CD4-positive, CD25-positive, alpha-beta regulatory T cell (primary cell): ENCODE data around the gene CARD19. TPM values are rescaled to one million over a fixed set of nuclear protein-coding genes. Genes with fewer than 3 reads are reported as not detected.
"Not testable (repeated sequence)": the region's sequence is repeated elsewhere in the genome, so short reads cannot be mapped to it uniquely, and the experiment has no call there.

Experiments
- ATAC-seq, 2 donors: fragments of 150-1000 bp; cut with Tn5 transposase; one replicate each; pipeline ENCODE4 v1.10.0; 2021; ENCODE audit warnings: low read depth in 2 of 2, moderate number of reproducible peaks in 2 of 2, moderate library complexity in 1 of 2
- DNase-seq, 3 donors: peaks; one replicate each; pipeline versions ENCODE4 v3.0.0 to v3.0.0-alpha.2; 2012 to 2022; ENCODE audit warnings: mixed read lengths in 1 of 3
- H3K27ac ChIP-seq: one replicate; pipeline ENCODE4 v1.7.0; 2013; ENCODE audit warnings: mild to moderate bottlenecking, low read length; ENCODE audit not compliant: insufficient read depth, poor library complexity, severe bottlenecking
- H3K27me3 ChIP-seq: one replicate; pipeline ENCODE4 v1.7.0; 2013; ENCODE audit warnings: low read length; ENCODE audit not compliant: control insufficient read depth, insufficient read depth
- H3K36me3 ChIP-seq: one replicate; pipeline ENCODE4 v1.7.0; 2013; ENCODE audit warnings: mild to moderate bottlenecking, low read length, moderate library complexity; ENCODE audit not compliant: control insufficient read depth, insufficient read depth
- H3K4me1 ChIP-seq: 2 replicates; pipeline ENCODE4 v1.7.0; 2013; ENCODE audit warnings: mild to moderate bottlenecking, low read length; ENCODE audit not compliant: insufficient read depth, control insufficient read depth, poor library complexity, severe bottlenecking
- H3K4me3 ChIP-seq: one replicate; pipeline ENCODE4 v1.7.0; 2013; ENCODE audit warnings: low read depth, mild to moderate bottlenecking, low read length, moderate library complexity
- H3K9me3 ChIP-seq, 2 experiments: 1 replicate in 1 of 2; 2 replicates in 1 of 2; pipeline ENCODE4 v1.7.0; 2013; ENCODE audit warnings: low read length in 2 of 2, mild to moderate bottlenecking in 1 of 2, moderate library complexity in 1 of 2; ENCODE audit not compliant: control insufficient read depth in 2 of 2
- H3K27ac Mint-ChIP-seq, 3 donors: one replicate each; pipeline ENCODE4 v1.8.0; 2020 to 2022; ENCODE audit warnings: mild to moderate bottlenecking in 3 of 3, mixed read lengths in 3 of 3, moderate library complexity in 2 of 3
- H3K27me3 Mint-ChIP-seq: one replicate; pipeline ENCODE4 v1.8.0; 2022; ENCODE audit warnings: mild to moderate bottlenecking, mixed read lengths
- H3K36me3 Mint-ChIP-seq: one replicate; pipeline ENCODE4 v1.8.0; 2020; ENCODE audit warnings: mixed read lengths
- H3K4me1 Mint-ChIP-seq, 4 donors: one replicate each; pipeline ENCODE4 v1.8.0; 2020 to 2022; ENCODE audit warnings: mixed read lengths in 4 of 4, mild to moderate bottlenecking in 1 of 4
- H3K4me3 Mint-ChIP-seq, 4 donors: one replicate each; pipeline ENCODE4 v1.8.0; 2020 to 2022; ENCODE audit warnings: mild to moderate bottlenecking in 4 of 4, mixed read lengths in 4 of 4, moderate library complexity in 3 of 4
- H3K9me3 Mint-ChIP-seq, 7 donors: one replicate each; pipeline ENCODE4 v1.8.0; 2020 to 2022; ENCODE audit warnings: mixed read lengths in 7 of 7, mild to moderate bottlenecking in 3 of 7, moderate library complexity in 2 of 7
- polyA plus RNA-seq, 4 donors: library from polyadenylated mRNA; unstranded; fragments of 300-500 nt; fragmentation: Illumina TruSeq; gene quantifications; one replicate each; pipeline ENCODE4 v1.2.3, GENCODE V29; 2021
- total RNA-seq: library from RNA; stranded (reverse); gene quantifications from one replicate; pipeline ENCODE4 v1.2.3, GENCODE V29; 2022

CARD19 gene
- total and polyA plus RNA-seq, 5 donors from 2014 or later = 60.0 to 89.1 (median 72.6) TPM

GRCh38 chr9:93112864-93113389 lies 16.9 kb downstream of the CARD19 start:
- no peaks in the 10 kb centered on the region for H3K27me3 Mint-ChIP-seq
- Histone ChIP-seq H3K27me3 (no peaks in the 10 kb centered on the region), H3K4me1 (peaks cover 17% of the 10 kb centered on the region), H3K4me3 (no peak overlapping the region), H3K9me3 (no peaks in the 10 kb centered on the region), H3K36me3 (peaks cover 33% of the 10 kb centered on the region), H3K27ac (no peak overlapping the region)
- DNase-seq (no peak), ATAC-seq (no peak)
- peaks cover 13% of the 10 kb centered on the region for H3K36me3 Mint-ChIP-seq
- H3K9me3 Mint-ChIP-seq = no peaks in the 10 kb centered on the region
- no peak overlapping the region for H3K27ac Mint-ChIP-seq
- H3K4me1 Mint-ChIP-seq = peaks cover 6 to 22% (median 13%) of the 10 kb centered on the region in 4 donors
- H3K4me3 Mint-ChIP-seq = no peak overlapping the region

GRCh38 chr9:93114169-93114983 lies 18.4 kb downstream of the CARD19 start:
- H3K27ac Mint-ChIP-seq = peak overlapping the region in 1 of 3 donors; percentile 20
- no peak for DNase-seq
- H3K27me3 ChIP-seq = no peaks in the 10 kb centered on the region
- no peak for ATAC-seq
- H3K9me3 ChIP-seq = no peaks in the 10 kb centered on the region
- peaks cover 9% of the 10 kb centered on the region for H3K36me3 Mint-ChIP-seq
- no peak overlapping the region for H3K27ac ChIP-seq
- no peak overlapping the region for H3K4me3 ChIP-seq
- H3K36me3 ChIP-seq = peaks cover 31% of the 10 kb centered on the region
- H3K4me1 Mint-ChIP-seq = peaks cover 2 to 17% (median 8%) of the 10 kb centered on the region in 4 donors
- no peak overlapping the region for H3K4me3 Mint-ChIP-seq
- H3K9me3 Mint-ChIP-seq = no peaks in the 10 kb centered on the region
- H3K4me1 ChIP-seq = peaks cover 8% of the 10 kb centered on the region
- no peaks in the 10 kb centered on the region for H3K27me3 Mint-ChIP-seq

GRCh38 chr9:93114984-93115335 lies 18.9 kb downstream of the CARD19 start:
- no peak for ATAC-seq
- peaks cover 31% of the 10 kb centered on the region for H3K36me3 ChIP-seq
- H3K9me3 Mint-ChIP-seq = no peaks in the 10 kb centered on the region
- no peak overlapping the region for H3K4me3 ChIP-seq
- H3K27me3 ChIP-seq = no peaks in the 10 kb centered on the region
- H3K27ac ChIP-seq = no peak overlapping the region
- DNase-seq = no peak
- peaks cover 9% of the 10 kb centered on the region for H3K36me3 Mint-ChIP-seq
- no peaks in the 10 kb centered on the region for H3K27me3 Mint-ChIP-seq
- peaks cover 2 to 22% (median 10%) of the 10 kb centered on the region in 4 donors for H3K4me1 Mint-ChIP-seq
- H3K27ac Mint-ChIP-seq = peak overlapping the region in 1 of 3 donors; percentile 20
- no peaks in the 10 kb centered on the region for H3K9me3 ChIP-seq
- H3K4me3 Mint-ChIP-seq = no peak overlapping the region
- peaks cover 14% of the 10 kb centered on the region for H3K4me1 ChIP-seq

- no peak overlapping the region for H3K27ac Mint-ChIP-seq
- H3K4me3 Mint-ChIP-seq = no peak overlapping the region
- peaks cover 12% of the 10 kb centered on the region for H3K36me3 Mint-ChIP-seq
- peaks cover 5 to 29% (median 12%) of the 10 kb centered on the region in 4 donors for H3K4me1 Mint-ChIP-seq
- H3K27me3 Mint-ChIP-seq = no peaks in the 10 kb centered on the region
- Histone ChIP-seq H3K4me3 (no peak overlapping the region), H3K27ac (no peak overlapping the region), H3K9me3 (no peaks in the 10 kb centered on the region), H3K27me3 (no peaks in the 10 kb centered on the region), H3K36me3 (peaks cover 28% of the 10 kb centered on the region), H3K4me1 (peaks cover 15% of the 10 kb centered on the region)
- no peaks in the 10 kb centered on the region for H3K9me3 Mint-ChIP-seq
- DNase-seq (no peak), ATAC-seq (no peak)
Observed at GRCh38 chr9:93115486-93116071, 19.6 kb downstream of the CARD19 start.

GRCh38 chr9:93116072-93116961 lies 20.3 kb downstream of the CARD19 start:
- Histone ChIP-seq H3K4me1 (peaks cover 15% of the 10 kb centered on the region), H3K27me3 (no peaks in the 10 kb centered on the region), H3K36me3 (peaks cover 21% of the 10 kb centered on the region), H3K4me3 (no peak overlapping the region), H3K9me3 (no peaks in the 10 kb centered on the region), H3K27ac (no peak overlapping the region)
- H3K4me3 Mint-ChIP-seq = no peak overlapping the region
- H3K27ac Mint-ChIP-seq = no peak overlapping the region
- no peaks in the 10 kb centered on the region for H3K9me3 Mint-ChIP-seq
- peaks cover 7% of the 10 kb centered on the region for H3K36me3 Mint-ChIP-seq
- H3K27me3 Mint-ChIP-seq = no peaks in the 10 kb centered on the region
- DNase-seq = no peak
- peaks cover 5 to 27% (median 11%) of the 10 kb centered on the region in 4 donors for H3K4me1 Mint-ChIP-seq
- no peak for ATAC-seq

GRCh38 chr9:93117521-93117920 lies 21.5 kb downstream of the CARD19 start:
- not testable (repeated sequence) for H3K4me3 ChIP-seq, H3K27me3 ChIP-seq, H3K27ac ChIP-seq, H3K27me3 Mint-ChIP-seq, H3K27ac Mint-ChIP-seq, DNase-seq, H3K9me3 ChIP-seq, ATAC-seq, H3K36me3 Mint-ChIP-seq, H3K4me3 Mint-ChIP-seq, H3K9me3 Mint-ChIP-seq
- peaks cover 19% of the 10 kb centered on the region for H3K36me3 ChIP-seq
- peaks cover 15% of the 10 kb centered on the region for H3K4me1 ChIP-seq
- H3K4me1 Mint-ChIP-seq = peaks cover 5 to 27% (median 11%) of the 10 kb centered on the region in 4 donors
